ENCODE data around the gene VPS13A.

GRCh38 chr9:77175151-77175550 lies 2.2 kb upstream of the VPS13A start:
- TF ChIP-seq, protein P1, sequence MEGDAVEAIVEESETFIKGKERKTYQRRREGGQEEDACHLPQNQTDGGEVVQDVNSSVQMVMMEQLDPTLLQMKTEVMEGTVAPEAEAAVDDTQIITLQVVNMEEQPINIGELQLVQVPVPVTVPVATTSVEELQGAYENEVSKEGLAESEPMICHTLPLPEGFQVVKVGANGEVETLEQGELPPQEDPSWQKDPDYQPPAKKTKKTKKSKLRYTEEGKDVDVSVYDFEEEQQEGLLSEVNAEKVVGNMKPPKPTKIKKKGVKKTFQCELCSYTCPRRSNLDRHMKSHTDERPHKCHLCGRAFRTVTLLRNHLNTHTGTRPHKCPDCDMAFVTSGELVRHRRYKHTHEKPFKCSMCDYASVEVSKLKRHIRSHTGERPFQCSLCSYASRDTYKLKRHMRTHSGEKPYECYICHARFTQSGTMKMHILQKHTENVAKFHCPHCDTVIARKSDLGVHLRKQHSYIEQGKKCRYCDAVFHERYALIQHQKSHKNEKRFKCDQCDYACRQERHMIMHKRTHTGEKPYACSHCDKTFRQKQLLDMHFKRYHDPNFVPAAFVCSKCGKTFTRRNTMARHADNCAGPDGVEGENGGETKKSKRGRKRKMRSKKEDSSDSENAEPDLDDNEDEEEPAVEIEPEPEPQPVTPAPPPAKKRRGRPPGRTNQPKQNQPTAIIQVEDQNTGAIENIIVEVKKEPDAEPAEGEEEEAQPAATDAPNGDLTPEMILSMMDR (IDR thresholded peaks at IDR 0.05 in 4 of 5, conservative IDR thresholded peaks at IDR 0.05 in 1 of 5), result no peak
- no peak for TF ChIP-seq POLR2A (IDR thresholded peaks at IDR 0.05)
